ENCODE results near the gene AASDH.

The AASDH gene

DNA sequence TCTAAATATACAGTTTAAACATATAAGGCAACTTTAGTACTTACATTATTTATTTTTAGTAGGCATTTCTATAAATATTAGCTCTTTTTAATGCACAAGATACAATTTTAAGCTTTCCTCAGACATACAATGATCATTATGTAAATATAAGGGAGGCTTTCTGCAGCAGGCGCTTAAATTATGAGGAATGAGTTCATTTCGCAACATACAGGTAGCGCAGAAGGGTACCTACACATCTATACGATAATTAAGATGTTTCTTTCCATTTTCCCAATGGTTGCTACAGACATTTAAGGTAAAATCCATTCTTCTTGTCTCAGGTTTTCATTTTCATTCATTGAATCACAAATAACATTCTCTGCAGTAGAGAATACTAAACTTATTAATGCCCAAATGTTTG, 1.2 kb downstream of the AASDH start:
- peaks cover 9% of the 10 kb centered on the region for H3K36me3 ChIP-seq (ENCODE audit: low read depth)
- DNase-seq (ENCODE audit: low spot score) (no peak), ATAC-seq (ENCODE audit: low read depth) (no peak)
- H3K4me3 ChIP-seq (ENCODE audit: severe bottlenecking) = peak overlapping the region; percentile 46
- TF ChIP-seq, protein P1, sequence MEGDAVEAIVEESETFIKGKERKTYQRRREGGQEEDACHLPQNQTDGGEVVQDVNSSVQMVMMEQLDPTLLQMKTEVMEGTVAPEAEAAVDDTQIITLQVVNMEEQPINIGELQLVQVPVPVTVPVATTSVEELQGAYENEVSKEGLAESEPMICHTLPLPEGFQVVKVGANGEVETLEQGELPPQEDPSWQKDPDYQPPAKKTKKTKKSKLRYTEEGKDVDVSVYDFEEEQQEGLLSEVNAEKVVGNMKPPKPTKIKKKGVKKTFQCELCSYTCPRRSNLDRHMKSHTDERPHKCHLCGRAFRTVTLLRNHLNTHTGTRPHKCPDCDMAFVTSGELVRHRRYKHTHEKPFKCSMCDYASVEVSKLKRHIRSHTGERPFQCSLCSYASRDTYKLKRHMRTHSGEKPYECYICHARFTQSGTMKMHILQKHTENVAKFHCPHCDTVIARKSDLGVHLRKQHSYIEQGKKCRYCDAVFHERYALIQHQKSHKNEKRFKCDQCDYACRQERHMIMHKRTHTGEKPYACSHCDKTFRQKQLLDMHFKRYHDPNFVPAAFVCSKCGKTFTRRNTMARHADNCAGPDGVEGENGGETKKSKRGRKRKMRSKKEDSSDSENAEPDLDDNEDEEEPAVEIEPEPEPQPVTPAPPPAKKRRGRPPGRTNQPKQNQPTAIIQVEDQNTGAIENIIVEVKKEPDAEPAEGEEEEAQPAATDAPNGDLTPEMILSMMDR (IDR thresholded peaks at IDR 0.05; ENCODE audit: poor library complexity, severe bottlenecking) = no peak
- H3K9me3 ChIP-seq (ENCODE audit: severe bottlenecking) = no peaks in the 10 kb centered on the region
- H3K27ac ChIP-seq (ENCODE audit: poor library complexity, severe bottlenecking) = peak overlapping the region; percentile 79
- H3K27me3 ChIP-seq (ENCODE audit: insufficient read depth, poor library complexity, severe bottlenecking) = no peaks in the 10 kb centered on the region
- H3K4me1 ChIP-seq (ENCODE audit: insufficient read depth, poor library complexity, severe bottlenecking) = peaks cover 5% of the 10 kb centered on the region

DNA sequence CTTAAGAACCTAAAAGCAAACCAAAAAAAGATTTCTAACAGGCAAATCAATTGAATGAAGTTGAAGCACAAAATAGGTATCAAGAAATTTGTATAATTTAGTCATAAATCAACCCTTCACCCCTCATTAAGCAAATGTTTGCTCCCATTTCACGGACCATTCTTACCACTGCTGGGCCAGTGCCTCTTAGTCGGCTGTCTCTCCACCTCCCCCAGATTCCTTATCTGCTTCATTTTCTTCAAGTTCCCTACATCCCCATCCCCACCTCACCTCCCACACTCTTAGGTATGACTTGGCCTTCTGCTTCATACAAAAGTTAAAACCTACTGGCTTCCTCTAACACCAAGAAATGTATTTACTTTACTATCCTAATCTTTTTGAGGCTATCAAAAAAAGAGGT, 11.8 kb downstream of the AASDH start:
- H3K4me1 ChIP-seq (ENCODE audit: insufficient read depth, poor library complexity, severe bottlenecking) = no peaks in the 10 kb centered on the region
- no peaks in the 10 kb centered on the region for H3K9me3 ChIP-seq (ENCODE audit: severe bottlenecking)
- H3K36me3 ChIP-seq (ENCODE audit: low read depth) = peaks cover 30% of the 10 kb centered on the region
- no peak overlapping the region for H3K27ac ChIP-seq (ENCODE audit: poor library complexity, severe bottlenecking)
- DNase-seq (ENCODE audit: low spot score) (no peak), ATAC-seq (ENCODE audit: low read depth) (no peak)
- TF ChIP-seq, protein P1 (IDR thresholded peaks at IDR 0.05; ENCODE audit: poor library complexity, severe bottlenecking) = no peak
- H3K27me3 ChIP-seq (ENCODE audit: insufficient read depth, poor library complexity, severe bottlenecking) = no peaks in the 10 kb centered on the region
- no peak overlapping the region for H3K4me3 ChIP-seq (ENCODE audit: severe bottlenecking)

DNA sequence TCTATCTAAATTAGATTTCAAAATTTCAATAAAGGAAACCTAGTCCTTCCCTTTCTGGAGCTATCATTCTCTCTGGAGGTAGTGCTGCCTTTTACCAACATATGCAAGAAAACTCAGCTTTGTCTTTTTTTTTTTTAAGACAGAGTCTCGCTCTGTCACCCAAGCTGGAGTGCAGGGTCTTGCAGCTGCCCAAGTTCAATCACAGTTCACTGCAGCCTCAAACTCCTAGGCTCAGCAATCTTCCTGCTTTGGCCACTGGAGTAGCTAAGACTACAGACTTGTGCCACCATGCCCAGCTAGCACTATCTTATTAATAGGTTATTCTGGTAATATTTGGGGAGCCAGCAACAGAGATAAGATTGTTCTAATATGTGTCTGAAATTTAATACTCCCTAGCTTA, 12.3 kb downstream of the AASDH start:
- TF ChIP-seq, protein P1 (IDR thresholded peaks at IDR 0.05; ENCODE audit: poor library complexity, severe bottlenecking) = no peak
- H3K27me3 ChIP-seq (ENCODE audit: insufficient read depth, poor library complexity, severe bottlenecking) = no peaks in the 10 kb centered on the region
- no peaks in the 10 kb centered on the region for H3K4me1 ChIP-seq (ENCODE audit: insufficient read depth, poor library complexity, severe bottlenecking)
- ATAC-seq (ENCODE audit: low read depth) (no peak), DNase-seq (ENCODE audit: low spot score) (no peak)
- H3K36me3 ChIP-seq (ENCODE audit: low read depth) = peaks cover 30% of the 10 kb centered on the region
- H3K9me3 ChIP-seq (ENCODE audit: severe bottlenecking) = no peaks in the 10 kb centered on the region
- H3K4me3 ChIP-seq (ENCODE audit: severe bottlenecking) = no peak overlapping the region
- H3K27ac ChIP-seq (ENCODE audit: poor library complexity, severe bottlenecking) = no peak overlapping the region

DNA sequence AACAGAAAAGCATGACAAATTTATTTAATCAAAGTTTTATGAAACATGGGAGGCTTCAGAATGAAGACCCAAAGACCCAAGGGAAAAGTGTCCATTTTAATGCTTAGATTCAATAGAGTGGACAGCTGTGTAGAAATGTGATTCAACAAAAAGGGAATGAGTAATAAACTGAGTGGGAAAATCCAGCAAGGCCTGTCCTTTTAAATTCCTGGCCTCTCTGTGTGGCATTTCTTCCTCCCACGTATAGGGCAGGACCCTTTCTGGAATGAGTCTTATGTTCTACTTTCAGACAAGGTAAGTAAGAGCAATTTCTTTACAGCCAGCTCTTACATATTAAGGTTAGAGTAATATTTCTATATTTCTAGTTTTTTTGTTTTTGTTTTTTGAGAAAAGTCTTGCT, 14.5 kb downstream of the AASDH start:
- H3K9me3 ChIP-seq (ENCODE audit: severe bottlenecking) = no peaks in the 10 kb centered on the region
- no peak overlapping the region for H3K4me3 ChIP-seq (ENCODE audit: severe bottlenecking)
- H3K27me3 ChIP-seq (ENCODE audit: insufficient read depth, poor library complexity, severe bottlenecking) = no peaks in the 10 kb centered on the region
- no peak overlapping the region for H3K27ac ChIP-seq (ENCODE audit: poor library complexity, severe bottlenecking)
- H3K4me1 ChIP-seq (ENCODE audit: insufficient read depth, poor library complexity, severe bottlenecking) = no peaks in the 10 kb centered on the region
- DNase-seq (ENCODE audit: low spot score) = no peak
- peaks cover 25% of the 10 kb centered on the region for H3K36me3 ChIP-seq (ENCODE audit: low read depth)
- ATAC-seq (ENCODE audit: low read depth) = no peak
- TF ChIP-seq, protein P1 (IDR thresholded peaks at IDR 0.05; ENCODE audit: poor library complexity, severe bottlenecking) = no peak

DNA sequence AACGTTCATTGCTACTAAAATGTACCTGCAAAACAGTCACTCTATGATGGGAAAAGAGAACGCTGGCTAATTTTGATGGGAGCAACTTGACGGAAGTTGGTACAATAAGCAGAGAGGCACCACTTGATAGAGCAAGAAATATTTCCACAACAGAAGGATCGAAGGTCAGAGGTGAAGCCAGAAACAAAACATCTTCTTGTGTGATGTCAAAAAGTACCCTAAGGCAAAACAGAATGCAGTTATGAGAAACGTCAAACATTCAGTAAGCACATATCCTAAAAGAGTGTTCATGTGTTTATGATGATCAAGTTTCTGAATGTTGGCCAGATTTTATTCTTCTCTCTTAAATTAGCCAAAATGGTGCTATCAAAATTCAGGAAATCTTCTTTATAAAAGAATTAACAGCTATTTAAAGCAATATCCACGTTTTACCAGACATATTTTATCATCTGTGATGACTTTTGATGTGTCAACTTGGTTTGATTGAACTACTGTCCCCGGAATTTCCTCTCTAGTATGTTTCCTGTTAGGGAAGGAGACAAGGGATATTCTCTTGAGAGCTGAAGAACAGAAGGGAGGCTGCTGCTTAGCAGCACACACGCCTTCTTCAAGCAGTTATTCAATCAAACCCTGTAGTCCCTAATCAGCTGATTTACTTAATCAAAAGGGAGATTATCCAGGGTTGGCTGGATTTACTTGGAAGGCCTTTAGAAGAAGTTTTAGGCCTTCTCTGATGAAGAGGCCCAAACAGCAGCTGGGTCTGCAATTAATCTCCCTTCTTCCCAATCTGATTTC, 15.7 kb downstream of the AASDH start:
- DNase-seq (ENCODE audit: low spot score) = no peak
- TF ChIP-seq, protein P1 (IDR thresholded peaks at IDR 0.05; ENCODE audit: poor library complexity, severe bottlenecking) = no peak
- no peaks in the 10 kb centered on the region for H3K9me3 ChIP-seq (ENCODE audit: severe bottlenecking)
- no peak overlapping the region for H3K27ac ChIP-seq (ENCODE audit: poor library complexity, severe bottlenecking)
- no peak for ATAC-seq (ENCODE audit: low read depth)
- peaks cover 23% of the 10 kb centered on the region for H3K36me3 ChIP-seq (ENCODE audit: low read depth)
- no peak overlapping the region for H3K4me3 ChIP-seq (ENCODE audit: severe bottlenecking)
- H3K4me1 ChIP-seq (ENCODE audit: insufficient read depth, poor library complexity, severe bottlenecking) = no peaks in the 10 kb centered on the region
- H3K27me3 ChIP-seq (ENCODE audit: insufficient read depth, poor library complexity, severe bottlenecking) = no peaks in the 10 kb centered on the region

Data from RWPE2 (cell line).